IMR-90 (cell line): ENCODE data around the gene ADRA2B. TPM values are rescaled to one million over a fixed set of nuclear protein-coding genes. Genes with fewer than 3 reads are reported as not detected.

ENCODE experiments used
- ATAC-seq: fragments of 200-7000 bp; cut with Tn5 transposase; 2 replicates; pipeline ENCODE4 v1.9.1; 2020; ENCODE audit warnings: low read depth, mild to moderate bottlenecking, moderate library complexity
- BruUV-seq: library from RNA; stranded (reverse); fragments of 400-500 nt; replicated peaks from 2 replicates; lab custom pipeline; 2021; lab: Mats Ljungman, UMichigan
- CTCF ChIA-PET: fragments of 300-600 bp; formaldehyde crosslinking; extraction: SDS; loops from one replicate; lab custom pipeline; 2021; ENCODE audit warnings: antibody characterized with exemption; lab: Yijun Ruan, JAX
- POLR2A ChIA-PET: fragments of 300-600 bp; sonication (Branson Sonifier 250); formaldehyde crosslinking; loops from one replicate; lab custom pipeline; 2022; ENCODE audit warnings: antibody characterized with exemption; ENCODE audit not compliant: unreplicated experiment; lab: Charles Lee
- DNase-seq: peaks from one replicate; pipeline ENCODE4 v3.0.0; 2013
- H2AFZ ChIP-seq: replicated peaks from 2 replicates; pipeline ENCODE3; 2013; ENCODE audit warnings: low read length, mild to moderate bottlenecking; ENCODE audit not compliant: poor library complexity
- H2AK5ac ChIP-seq: 2 replicates; pipeline ENCODE4 v1.6.1; 2013; ENCODE audit warnings: low read depth, low read length, inconsistent platforms
- H2AK9ac ChIP-seq: replicated peaks from 2 replicates; pipeline ENCODE3; 2013; ENCODE audit warnings: mild to moderate bottlenecking, low read depth, low read length, moderate library complexity; ENCODE audit not compliant: poor library complexity
- H2BK120ac ChIP-seq: 2 replicates; pipeline ENCODE4 v1.6.1; 2013; ENCODE audit warnings: low read depth, low read length, inconsistent platforms
- H2BK15ac ChIP-seq: 3 replicates; pipeline ENCODE4 v1.6.1; 2013; ENCODE audit warnings: low read depth, low read length, inconsistent platforms
- H2BK20ac ChIP-seq: 2 replicates; pipeline ENCODE4 v1.6.1; 2013; ENCODE audit warnings: low read depth, mild to moderate bottlenecking, inconsistent platforms, low read length, moderate library complexity
- H2BK5ac ChIP-seq: 2 replicates; pipeline ENCODE4 v1.6.1; 2013; ENCODE audit warnings: mild to moderate bottlenecking, low read depth, low read length, inconsistent platforms; ENCODE audit not compliant: poor library complexity, severe bottlenecking
- H3K14ac ChIP-seq: replicated peaks from 2 replicates; pipeline ENCODE4 v1.6.1; 2013; ENCODE audit warnings: low read depth, low read length, inconsistent platforms
- H3K18ac ChIP-seq: 2 replicates; pipeline ENCODE4 v1.6.1; 2013; ENCODE audit warnings: low read depth, low read length, control low read depth
- H3K23ac ChIP-seq: 2 replicates; pipeline ENCODE4 v1.6.1; 2013; ENCODE audit warnings: low read depth, low read length, inconsistent platforms
- H3K27ac ChIP-seq: 2 replicates; pipeline ENCODE4 v1.5.1; 2013; ENCODE audit warnings: mild to moderate bottlenecking, control low read depth, low read length; ENCODE audit not compliant: insufficient read depth
- H3K27me3 ChIP-seq: 2 replicates; pipeline ENCODE4 v1.6.1; 2013; ENCODE audit warnings: low read length; ENCODE audit not compliant: control insufficient read depth, insufficient read depth
- H3K36me3 ChIP-seq: 2 replicates; pipeline ENCODE4 v1.6.1; 2013; ENCODE audit warnings: low read length, mixed read lengths; ENCODE audit not compliant: control insufficient read depth, insufficient read depth
- H3K4ac ChIP-seq: 2 replicates; pipeline ENCODE4 v1.6.1; 2013; ENCODE audit warnings: low read depth, low read length, inconsistent platforms
- H3K4me1 ChIP-seq: 2 replicates; pipeline ENCODE4 v1.6.1; 2013; ENCODE audit warnings: low read length, mixed read lengths; ENCODE audit not compliant: control insufficient read depth, insufficient read depth
- H3K4me2 ChIP-seq: 2 replicates; pipeline ENCODE4 v1.6.1; 2013; ENCODE audit warnings: low read depth, mild to moderate bottlenecking, control low read depth, low read length, moderate library complexity
- H3K4me3 ChIP-seq: 2 replicates; pipeline ENCODE4 v1.5.1; 2013; ENCODE audit warnings: low read depth, mild to moderate bottlenecking, control low read depth, low read length, moderate library complexity; ENCODE audit not compliant: insufficient read depth
- H3K56ac ChIP-seq: 2 replicates; pipeline ENCODE4 v1.6.1; 2013; ENCODE audit warnings: low read length, inconsistent platforms; ENCODE audit not compliant: insufficient read depth; ENCODE audit errors: extremely low read depth
- H3K79me1 ChIP-seq, 2 experiments: 2 replicates each; pipeline ENCODE4 v1.6.1; 2013; ENCODE audit warnings: low read length in 2 of 2, inconsistent platforms in 1 of 2, low read depth in 1 of 2
- H3K9ac ChIP-seq: 2 replicates; pipeline ENCODE4 v1.6.1; 2013; ENCODE audit warnings: low read depth, low read length, control low read depth
- H3K9me1 ChIP-seq: 2 replicates; pipeline ENCODE4 v1.6.1; 2013; ENCODE audit warnings: low read length, inconsistent platforms; ENCODE audit not compliant: insufficient read depth
- H3K9me3 ChIP-seq: 2 replicates; pipeline ENCODE4 v1.6.1; 2013; ENCODE audit warnings: low read length; ENCODE audit not compliant: control insufficient read depth, insufficient read depth
- H4K20me1 ChIP-seq: 2 replicates; pipeline ENCODE4 v1.6.1; 2013; ENCODE audit warnings: low read length, inconsistent platforms; ENCODE audit not compliant: insufficient read depth
- H4K5ac ChIP-seq: 2 replicates; pipeline ENCODE4 v1.6.1; 2013; ENCODE audit warnings: mild to moderate bottlenecking, low read depth, low read length, control low read depth
- H4K8ac ChIP-seq, 2 experiments: 2 replicates each; pipeline ENCODE4 v1.6.1; 2013; ENCODE audit warnings: low read depth in 2 of 2, low read length in 2 of 2, control low read depth in 1 of 2, inconsistent platforms in 1 of 2
- H4K91ac ChIP-seq: 2 replicates; pipeline ENCODE4 v1.6.1; 2013; ENCODE audit warnings: low read depth, low read length, inconsistent platforms; ENCODE audit not compliant: insufficient read depth
- MAZ ChIP-seq: IDR thresholded peaks from 2 replicates; pipeline ENCODE4 v1.6.1; 2012; ENCODE audit warnings: low read depth, mild to moderate bottlenecking, low read length, improper control_type of control experiment, moderate library complexity, borderline replicate concordance
- WGBS, 2 experiments: methylation state at CpG; one replicate each; pipeline versions ENCODE4 v1.1.5 to v1.1.7; 2013; ENCODE audit warnings: missing lambda C conversion rate in 2 of 2; ENCODE audit not compliant: insufficient read length in 1 of 2; ENCODE audit errors: extremely low coverage in 2 of 2; 5-methylcytosine and 5-hydroxymethylcytosine counted together
- dilution Hi-C: fragments of 300-500 bp; cut with HindIII; formaldehyde crosslinking; loops from one replicate; pipeline ENCODE4 v1.14.3; 2018; ENCODE audit warnings: low sequenced_read_pairs; ENCODE audit not compliant: unreplicated experiment
- in situ Hi-C: fragments of 300-500 bp; cut with MboI; formaldehyde crosslinking; loops from 3 replicates; pipeline ENCODE4 v1.14.3; 2019; ENCODE audit warnings: low sequenced_read_pairs, inconsistent platforms, mixed read lengths
- intact Hi-C: fragments of 100-400 bp; cut with micrococcal nuclease; formaldehyde crosslinking; loops from 2 replicates; pipeline ENCODE4 v1.10.0; 2022
- polyA plus RNA-seq, 3 experiments: library from polyadenylated mRNA; depleted of rRNA; stranded (reverse); fragments of >200 nt; gene quantifications; 2 replicates each; pipeline ENCODE4 v1.2.3, GENCODE V29; 2012; ENCODE audit warnings: low replicate concordance in 1 of 3
- total RNA-seq: library from RNA; depleted of rRNA; stranded (reverse); fragments of >200 nt; gene quantifications from 2 replicates; pipeline ENCODE4 v1.2.3, GENCODE V29; 2012

The ADRA2B gene
- total and polyA plus RNA-seq, 2 of the 4 experiments (the other 2 are of a cell fraction): not detected

DNA sequence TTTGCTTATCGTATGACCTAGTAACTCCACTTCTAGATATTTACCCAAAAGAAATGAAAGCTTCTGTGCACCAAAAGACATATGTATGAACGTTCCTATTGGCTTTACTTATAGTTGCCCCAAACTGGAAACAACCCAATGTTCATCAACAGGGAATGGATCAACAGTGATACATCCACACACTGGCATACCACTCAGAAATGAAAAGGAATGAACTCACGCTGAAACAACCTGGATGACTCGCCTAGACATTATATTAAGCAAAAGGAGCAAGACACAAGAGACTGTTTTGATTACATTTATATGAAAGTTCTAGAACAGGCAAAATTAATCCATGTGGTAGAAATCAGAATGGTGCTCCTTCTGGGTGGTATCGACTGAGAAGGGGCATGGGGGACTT, 18.9 kb downstream of the ADRA2B start:
- Histone ChIP-seq H3K79me1 (no peaks in the 10 kb centered on the region), H3K56ac (no peak overlapping the region), H2BK5ac (no peak overlapping the region), H3K14ac (no peak overlapping the region), H3K9ac (no peak overlapping the region), H3K9me1 (no peaks in the 10 kb centered on the region), H2BK15ac (no peak overlapping the region), H2AK5ac (no peak overlapping the region), H4K8ac (no peak overlapping the region), H3K4me1 (peaks cover 2% of the 10 kb centered on the region; the same call in 1 of the 2 replicates), H3K27me3 (peaks cover 13% of the 10 kb centered on the region), H4K91ac (no peak overlapping the region), H3K4me3 (no peak overlapping the region), H3K23ac (no peak overlapping the region), H2AFZ (no peak overlapping the region), H4K20me1 (no peaks in the 10 kb centered on the region), H4K5ac (no peak overlapping the region), H2AK9ac (no peak overlapping the region), H3K27ac (no peak overlapping the region), H3K4ac (no peak overlapping the region), H2BK20ac (no peak overlapping the region), H2BK120ac (no peak overlapping the region), H3K36me3 (no peaks in the 10 kb centered on the region), H3K4me2 (no peak overlapping the region), H3K9me3 (no peaks in the 10 kb centered on the region), H3K18ac (no peak overlapping the region)
- in situ Hi-C loops (no loop called here), intact Hi-C loops (no loop called here), dilution Hi-C loops (no loop called here)
- ATAC-seq (no peak), DNase-seq (no peak)
- ChIA-PET POLR2A (no interaction called here), CTCF (no interaction called here)
- BruUV-seq: no TSS peak
- 70% methylated on average over 4 of the region's 5 CpGs; no CpG with 5 or more reads in 1 of the 2 experiments for WGBS, 2 experiments
- TF ChIP-seq MAZ: no peak
